AG04450 (cell line): ENCODE measurements around the gene BMP7. TPM values are rescaled to one million over a fixed set of nuclear protein-coding genes. Genes with fewer than 3 reads are reported as not detected.

Experiments
- CTCF ChIA-PET: fragments of 300-600, 350-600 bp; formaldehyde crosslinking; extraction: SDS; loops from one replicate; lab custom pipeline; 2022; ENCODE audit warnings: antibody characterized with exemption, inconsistent platforms; lab: Charles Lee
- POLR2A ChIA-PET: fragments of 350-600 bp; formaldehyde crosslinking; extraction: SDS; loops from one replicate; lab custom pipeline; 2021; ENCODE audit warnings: antibody characterized with exemption, inconsistent platforms; lab: Yijun Ruan, JAX
- DNase-seq: peaks from one replicate; pipeline ENCODE4 v3.0.0-alpha.2; 2011; ENCODE audit warnings: low read depth, low spot score
- H3K27ac ChIP-seq: one replicate; pipeline ENCODE4 v1.5.1; 2012; ENCODE audit warnings: low read depth, low read length, control low read depth
- H3K27me3 ChIP-seq: one replicate; pipeline ENCODE4 v1.6.0; 2012; ENCODE audit warnings: low read length; ENCODE audit not compliant: control insufficient read depth, insufficient read depth
- H3K4me3 ChIP-seq: 2 replicates; pipeline ENCODE4 v1.5.1; 2011; ENCODE audit warnings: mild to moderate bottlenecking, low read depth, low read length, control low read depth
- H3K9me3 ChIP-seq: 2 replicates; pipeline ENCODE4 v1.5.1; 2012; ENCODE audit warnings: low read length; ENCODE audit not compliant: control insufficient read depth, insufficient read depth
- CTCF ChIP-seq: IDR thresholded peaks from 2 replicates; pipeline ENCODE4 v1.5.1; 2011; ENCODE audit warnings: low read depth, low read length, control low read depth, inconsistent platforms
- polyA plus RNA-seq: library from polyadenylated mRNA; depleted of rRNA; stranded (reverse); fragments of >200 nt; gene quantifications from 2 replicates; pipeline ENCODE4 v1.2.3, GENCODE V29; 2011

BMP7 gene
- polyA plus RNA-seq, 1 experiment = not detected

DNA sequence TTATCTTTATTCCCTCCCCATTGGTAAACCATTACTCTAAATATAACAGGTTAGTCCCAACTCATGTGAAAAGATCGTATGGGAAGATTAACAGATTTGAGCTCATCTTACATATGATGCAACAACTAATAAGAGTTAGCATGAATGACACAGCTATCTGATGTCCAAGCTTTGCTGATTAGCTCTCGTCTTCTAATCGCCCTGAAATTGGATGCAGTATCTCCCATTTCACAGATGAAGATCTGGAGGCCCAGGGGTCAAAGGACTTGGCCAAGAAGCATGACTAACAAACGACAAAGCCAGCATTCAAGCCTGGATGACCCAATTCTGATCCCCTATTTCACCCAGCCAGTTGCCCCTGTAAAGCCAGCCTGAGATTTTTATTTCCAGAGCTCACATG is 8.4 kb upstream of the BMP7 start:
- H3K9me3 ChIP-seq = no peaks in the 10 kb centered on the region
- TF ChIP-seq CTCF = no peak
- CTCF ChIA-PET = no interaction called here
- no peak for DNase-seq
- no peak overlapping the region for H3K27ac ChIP-seq
- no peak overlapping the region for H3K4me3 ChIP-seq
- POLR2A ChIA-PET = no interaction called here
- H3K27me3 ChIP-seq = no peaks in the 10 kb centered on the region

DNA sequence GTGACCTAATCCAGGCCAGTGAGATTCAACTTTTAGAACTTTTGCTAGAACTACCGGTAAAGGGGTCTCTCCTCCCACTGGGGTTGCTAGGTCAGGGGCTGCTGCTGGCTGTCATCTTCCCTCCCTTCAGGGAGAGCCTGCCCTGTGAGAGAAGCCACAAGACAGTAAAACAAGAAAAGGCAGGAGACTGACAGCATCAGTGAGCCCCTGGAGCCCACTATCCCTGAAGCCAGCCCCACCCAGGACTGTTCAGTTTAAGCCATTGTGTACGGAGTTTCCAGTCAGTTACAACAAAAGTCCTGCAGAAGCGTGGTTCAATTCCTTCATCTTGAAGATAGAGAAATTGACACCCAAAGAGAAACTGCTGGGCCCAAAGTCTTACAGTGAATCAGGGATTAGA is 7.9 kb upstream of the BMP7 start:
- Histone ChIP-seq H3K27ac (no peak overlapping the region), H3K9me3 (no peaks in the 10 kb centered on the region), H3K27me3 (peaks cover 5% of the 10 kb centered on the region), H3K4me3 (no peak overlapping the region)
- DNase-seq = no peak
- no peak for TF ChIP-seq CTCF
- ChIA-PET POLR2A (no interaction called here), CTCF (no interaction called here)

GRCh38 chr20:57272883-57273535 is 6.6 kb upstream of the BMP7 start:
- ChIA-PET CTCF (no interaction called here), POLR2A (no interaction called here)
- Histone ChIP-seq H3K27ac (no peak overlapping the region), H3K9me3 (no peaks in the 10 kb centered on the region), H3K4me3 (no peak overlapping the region), H3K27me3 (peaks cover 6% of the 10 kb centered on the region)
- no peak for DNase-seq
- TF ChIP-seq CTCF = no peak

- ChIA-PET CTCF (no interaction called here), POLR2A (no interaction called here)
- Histone ChIP-seq H3K9me3 (no peaks in the 10 kb centered on the region; the same call in 1 of the 2 replicates), H3K27me3 (peaks cover 28% of the 10 kb centered on the region), H3K27ac (no peak overlapping the region), H3K4me3 (no peak overlapping the region)
- no peak for DNase-seq
- TF ChIP-seq CTCF = no peak
These were observed 4.0 kb upstream of the BMP7 start for GRCh38 chr20:57270204-57270984.

DNA sequence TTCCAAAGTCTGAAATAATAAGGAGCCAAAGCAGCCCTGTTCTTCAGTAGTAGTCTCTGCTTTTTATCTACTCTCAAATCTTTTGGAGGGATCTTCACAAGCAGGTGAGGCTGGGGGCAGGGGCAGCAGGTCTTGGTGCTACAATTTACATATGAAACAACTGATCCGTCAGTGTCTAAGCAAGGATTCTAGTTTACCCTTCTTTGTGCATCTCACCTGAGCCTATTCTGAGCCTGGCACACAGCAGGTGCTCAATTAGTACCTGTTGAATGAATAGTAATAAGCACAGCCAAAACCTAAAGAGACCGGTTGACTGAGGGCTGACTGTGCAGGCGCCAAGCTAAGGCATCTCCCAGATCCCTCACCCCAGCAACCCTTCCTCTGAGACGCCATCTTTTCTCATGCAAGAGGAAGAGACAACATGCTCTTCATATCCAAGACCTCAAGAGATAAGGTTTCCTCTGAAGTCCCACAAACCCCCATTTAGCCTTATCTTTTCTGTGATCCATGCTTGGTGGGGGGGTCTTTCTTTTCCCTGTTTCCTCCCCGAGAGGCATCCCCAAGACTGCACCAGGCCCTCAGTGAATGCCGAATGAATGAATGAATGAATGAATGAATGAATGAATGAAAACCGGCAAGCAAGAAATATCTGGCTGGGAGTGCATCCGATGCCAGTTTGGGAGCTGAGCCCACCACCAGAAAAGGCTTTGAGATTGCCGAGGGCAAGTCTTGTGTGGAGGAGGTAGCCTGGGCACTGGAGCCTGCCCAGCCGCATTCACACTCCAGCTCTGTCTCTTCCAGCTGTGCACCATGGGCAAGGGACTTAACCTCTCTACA is 2.9 kb upstream of the BMP7 start:
- DNase-seq = no peak
- ChIA-PET CTCF (no interaction called here), POLR2A (no interaction called here)
- no peak overlapping the region for H3K27ac ChIP-seq
- no peak for TF ChIP-seq CTCF
- no peak overlapping the region for H3K4me3 ChIP-seq
- H3K27me3 ChIP-seq = peaks cover 34% of the 10 kb centered on the region
- no peaks in the 10 kb centered on the region; the same call in 1 of the 2 replicates for H3K9me3 ChIP-seq
